Activated CD4-positive, alpha-beta T cell treated with anti-CD3 and anti-CD28 coated beads for 4 hours (primary cell): Measurements from ENCODE around the gene SLC26A6.

Experiments used
- DNase-seq, 2 donors: peaks; one replicate each; pipeline ENCODE4 v3.0.0-alpha.2; 2020

The SLC26A6 gene, protein sequence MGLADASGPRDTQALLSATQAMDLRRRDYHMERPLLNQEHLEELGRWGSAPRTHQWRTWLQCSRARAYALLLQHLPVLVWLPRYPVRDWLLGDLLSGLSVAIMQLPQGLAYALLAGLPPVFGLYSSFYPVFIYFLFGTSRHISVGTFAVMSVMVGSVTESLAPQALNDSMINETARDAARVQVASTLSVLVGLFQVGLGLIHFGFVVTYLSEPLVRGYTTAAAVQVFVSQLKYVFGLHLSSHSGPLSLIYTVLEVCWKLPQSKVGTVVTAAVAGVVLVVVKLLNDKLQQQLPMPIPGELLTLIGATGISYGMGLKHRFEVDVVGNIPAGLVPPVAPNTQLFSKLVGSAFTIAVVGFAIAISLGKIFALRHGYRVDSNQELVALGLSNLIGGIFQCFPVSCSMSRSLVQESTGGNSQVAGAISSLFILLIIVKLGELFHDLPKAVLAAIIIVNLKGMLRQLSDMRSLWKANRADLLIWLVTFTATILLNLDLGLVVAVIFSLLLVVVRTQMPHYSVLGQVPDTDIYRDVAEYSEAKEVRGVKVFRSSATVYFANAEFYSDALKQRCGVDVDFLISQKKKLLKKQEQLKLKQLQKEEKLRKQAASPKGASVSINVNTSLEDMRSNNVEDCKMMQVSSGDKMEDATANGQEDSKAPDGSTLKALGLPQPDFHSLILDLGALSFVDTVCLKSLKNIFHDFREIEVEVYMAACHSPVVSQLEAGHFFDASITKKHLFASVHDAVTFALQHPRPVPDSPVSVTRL

DNA sequence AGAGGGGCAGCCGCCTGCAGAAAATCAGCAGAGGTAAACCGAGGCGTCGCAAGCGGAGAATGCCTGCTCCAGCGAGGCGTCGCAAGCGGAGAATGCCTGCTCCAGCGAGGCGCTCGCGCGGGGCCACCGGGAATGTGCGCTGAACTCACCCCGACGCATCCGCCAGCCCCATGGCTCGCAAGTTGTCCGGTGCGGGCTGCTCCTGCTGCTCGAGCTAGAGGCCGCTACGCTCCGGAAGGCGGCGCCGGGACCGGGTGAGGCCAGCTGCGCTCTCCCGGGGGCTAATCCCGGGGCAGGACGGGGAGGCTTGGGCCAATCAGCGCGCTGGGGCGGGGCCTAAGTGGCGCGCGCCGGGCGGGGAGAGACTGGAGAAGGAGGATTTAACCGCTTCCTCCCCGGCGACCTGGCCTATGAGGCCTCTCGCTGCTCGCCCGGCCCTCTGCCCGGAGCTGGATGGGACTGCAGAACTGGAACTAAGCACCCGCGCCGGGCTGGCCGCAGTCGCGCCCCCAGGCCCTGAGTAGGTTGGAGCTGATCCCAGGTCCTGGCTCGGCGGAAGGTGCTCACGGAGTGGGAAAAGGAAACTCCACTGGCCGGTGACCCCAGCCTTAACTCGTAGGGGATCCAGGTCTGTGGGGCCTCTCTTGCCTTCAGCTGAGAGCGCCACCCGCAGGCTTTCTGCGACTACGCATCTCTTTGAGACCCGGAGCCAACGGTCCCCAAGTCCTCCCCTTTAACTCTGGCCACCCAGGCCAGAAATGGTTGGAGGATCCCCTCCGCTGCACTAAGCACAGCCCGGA lies at the start of gene SLC26A6:
Gene SLC26A6, minus strand, starts transcription at position 240 of the 800 bp plus-strand sequence. Its CDS starts 68 bp downstream, at position 172.
- peak; percentile 88 to 91 for DNase-seq

DNA sequence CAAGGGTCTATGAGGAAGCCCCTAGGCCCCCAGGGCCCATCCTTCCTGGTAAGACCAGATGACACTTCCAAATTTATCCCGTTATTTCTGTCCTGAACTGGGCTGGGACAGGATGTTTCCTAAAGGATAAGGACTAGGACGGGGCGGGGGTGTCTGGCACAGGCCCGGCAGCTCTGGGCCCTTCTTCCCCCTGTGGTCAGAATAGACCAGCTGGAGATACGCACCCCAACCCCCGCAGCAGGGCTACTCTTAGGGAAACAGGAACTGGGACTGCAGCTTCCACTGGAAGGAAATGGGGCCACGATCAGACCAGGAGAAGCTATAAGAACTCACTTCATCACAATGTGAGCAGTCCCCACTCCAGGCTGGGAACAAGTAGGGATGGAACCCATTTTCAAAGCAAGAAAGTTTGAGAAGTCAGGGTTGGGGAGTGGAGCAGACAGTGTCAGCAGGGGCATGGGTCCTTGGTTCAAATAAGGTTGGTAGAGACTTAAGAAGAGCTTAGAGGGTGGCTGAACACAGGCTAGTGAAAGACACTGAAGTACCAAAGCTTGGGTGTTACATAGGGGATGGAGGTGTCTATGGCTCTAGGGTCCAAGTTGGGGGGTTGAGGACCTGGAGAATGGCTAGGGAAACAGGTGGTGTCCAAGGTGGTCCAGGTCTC lies 49.4 kb upstream of the SLC26A6 start:
- DNase-seq: no peak

DNA sequence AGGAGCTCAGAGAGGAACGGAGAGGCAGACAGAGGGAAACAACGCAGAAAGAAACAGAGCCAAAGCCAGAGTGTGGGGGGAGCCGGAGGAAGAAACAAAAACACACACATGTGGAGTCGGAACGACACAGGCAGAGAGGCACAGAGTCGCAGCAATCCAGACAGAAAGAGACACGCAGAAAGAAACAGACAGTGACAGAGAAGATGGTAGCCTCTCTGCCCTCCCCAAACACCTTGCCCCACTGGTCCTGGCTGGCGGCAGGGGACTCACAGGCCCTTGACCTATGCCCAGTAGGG lies 48.7 kb upstream of the SLC26A6 start:
- DNase-seq: no peak

DNA sequence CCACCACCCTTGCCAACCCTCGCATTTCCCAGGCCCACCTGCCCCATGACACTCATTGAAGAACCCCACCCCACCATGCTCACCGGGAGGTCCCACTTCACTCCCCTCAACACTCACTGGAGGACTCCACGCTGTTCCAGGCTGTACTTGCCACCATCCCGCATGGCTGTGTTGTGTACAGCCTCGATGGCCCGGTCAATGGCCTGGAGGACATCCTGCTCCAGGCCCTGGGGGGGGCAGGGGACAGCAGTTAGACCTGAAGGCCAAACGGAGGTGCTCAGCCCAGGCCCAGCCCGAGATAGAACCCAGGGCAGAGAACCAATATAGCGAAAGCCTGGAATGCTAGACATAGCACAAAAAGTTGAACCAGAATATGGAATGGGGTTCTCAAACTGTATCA lies 47.5 kb upstream of the SLC26A6 start:
- DNase-seq: no peak

DNA sequence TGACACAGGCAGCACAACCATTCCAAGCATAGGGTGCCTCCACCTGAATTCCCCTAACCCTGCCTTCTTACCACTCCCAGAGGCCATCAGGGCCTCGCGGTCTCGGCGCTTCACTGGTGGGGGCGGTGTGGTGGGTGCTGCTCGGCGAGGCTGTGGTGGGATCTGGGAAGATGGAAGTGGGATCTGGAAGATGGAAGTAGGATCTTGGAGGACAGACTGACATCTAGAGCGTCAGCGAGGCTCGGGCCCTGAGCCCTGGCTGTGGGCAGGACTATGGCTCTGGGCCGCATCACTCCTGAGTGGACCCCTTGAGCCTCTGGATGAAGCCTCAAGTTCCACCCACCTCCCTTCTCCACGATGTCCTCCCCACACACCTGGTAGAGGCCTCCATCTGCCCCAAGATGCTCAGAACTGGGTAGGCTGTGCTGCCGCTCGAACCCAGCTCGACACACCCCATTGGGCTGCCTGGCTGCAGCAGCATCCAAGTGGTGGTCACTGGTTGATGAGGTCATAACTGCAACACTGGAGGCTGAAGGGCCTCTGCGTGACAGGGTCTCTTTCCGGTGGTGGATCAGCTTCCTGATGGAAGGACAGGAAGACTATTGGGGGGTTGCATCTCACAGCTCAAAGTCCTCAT lies 46.8 kb upstream of the SLC26A6 start:
- DNase-seq: no peak

DNA sequence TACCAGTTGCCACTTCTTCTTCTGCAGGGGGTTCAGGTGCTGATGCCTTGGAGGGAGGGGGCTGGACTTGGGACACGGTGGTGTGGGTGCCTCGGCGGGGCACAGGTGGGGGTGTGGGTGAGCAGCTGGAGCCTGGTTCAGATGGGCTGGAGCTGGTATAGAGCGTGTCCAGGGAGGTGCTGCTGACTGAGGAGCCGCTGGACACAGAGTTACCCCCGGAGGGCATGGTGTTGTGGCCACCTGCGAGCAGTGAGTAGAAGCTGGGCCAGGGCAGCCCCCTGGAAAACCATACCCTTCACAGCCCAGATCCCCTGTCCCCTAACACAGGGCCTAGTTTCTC lies 46.2 kb upstream of the SLC26A6 start:
- no peak for DNase-seq

DNA sequence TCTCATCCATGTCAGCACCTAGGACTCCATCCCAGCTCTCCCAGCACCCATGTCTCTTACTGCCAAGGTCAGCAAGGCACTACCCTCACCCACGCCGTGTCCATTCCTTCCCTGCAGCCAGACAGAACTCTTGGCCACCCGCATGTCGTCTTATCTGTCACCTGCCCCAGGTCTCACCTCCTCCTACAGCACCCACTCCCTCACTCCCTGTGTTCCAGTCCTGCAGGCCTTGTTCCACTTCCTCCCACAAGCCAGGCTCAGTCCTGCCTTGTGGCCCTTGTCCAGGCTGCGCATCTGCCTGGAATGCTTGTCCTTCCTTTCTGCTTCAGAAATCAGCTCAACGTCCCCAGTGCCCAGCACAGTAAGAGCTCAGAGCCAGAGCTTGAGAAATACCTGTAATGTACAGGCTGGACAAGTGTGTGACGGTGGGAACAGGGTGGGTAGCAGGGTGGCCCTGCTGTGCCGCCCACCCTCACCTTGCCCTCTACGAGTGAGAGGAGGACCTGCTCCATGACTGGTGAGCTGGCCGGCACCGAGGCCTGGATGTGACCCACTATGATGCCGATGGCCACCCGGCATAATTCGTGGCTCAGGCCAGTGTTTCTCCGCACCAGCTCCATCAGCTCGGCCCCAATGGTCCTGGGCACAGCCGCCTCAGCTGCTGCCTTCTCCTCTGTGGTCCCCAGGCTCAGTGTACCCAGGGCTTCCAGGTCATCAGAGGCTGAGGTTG lies 45.7 kb upstream of the SLC26A6 start:
- DNase-seq: no peak

DNA sequence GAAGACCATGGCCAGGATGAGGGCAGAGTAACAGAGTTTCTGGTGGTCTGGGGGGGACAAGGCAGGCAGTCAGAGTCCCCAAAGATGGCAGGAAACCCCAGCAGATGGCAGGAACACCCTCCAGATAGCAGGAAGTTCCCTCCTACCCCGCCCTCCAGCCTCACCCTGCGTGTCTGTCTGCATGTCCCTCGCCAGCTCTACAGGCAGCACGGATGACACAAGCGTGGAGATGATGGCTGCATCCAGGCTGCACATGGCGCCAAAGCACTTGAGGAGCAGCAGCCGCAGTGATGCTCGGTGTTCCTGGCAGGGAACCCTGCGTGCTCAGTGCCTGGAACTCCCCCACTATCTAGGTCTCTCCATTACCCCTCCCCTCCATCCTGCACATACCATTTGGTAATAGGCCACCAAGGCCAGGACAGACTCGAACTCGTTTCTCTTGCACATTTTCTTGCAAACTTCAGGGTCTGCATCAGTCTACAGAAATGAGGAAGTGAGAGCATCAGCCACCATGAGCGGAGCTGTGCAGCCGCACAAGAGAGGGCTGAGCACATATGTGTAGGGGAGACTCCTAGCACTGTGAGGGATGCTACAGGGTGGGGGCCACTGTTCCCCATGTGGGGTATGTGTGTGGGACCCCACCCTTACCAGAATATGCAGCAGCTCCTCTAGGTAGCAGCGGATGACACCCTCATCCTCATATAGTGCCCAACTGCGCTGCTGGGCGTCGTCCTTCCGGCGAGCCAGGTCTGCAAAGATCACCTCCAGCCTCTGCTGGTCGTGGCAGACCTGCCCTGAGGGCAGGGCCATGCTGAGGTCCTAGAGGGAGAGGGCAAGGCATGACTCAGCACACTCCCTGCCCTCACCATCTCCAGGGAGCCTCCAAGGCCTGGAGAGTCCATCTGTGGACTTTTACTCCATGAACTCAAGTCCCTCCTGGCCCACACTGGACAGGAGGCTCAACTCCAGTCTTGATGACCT lies 44.4 kb upstream of the SLC26A6 start:
- no peak for DNase-seq

DNA sequence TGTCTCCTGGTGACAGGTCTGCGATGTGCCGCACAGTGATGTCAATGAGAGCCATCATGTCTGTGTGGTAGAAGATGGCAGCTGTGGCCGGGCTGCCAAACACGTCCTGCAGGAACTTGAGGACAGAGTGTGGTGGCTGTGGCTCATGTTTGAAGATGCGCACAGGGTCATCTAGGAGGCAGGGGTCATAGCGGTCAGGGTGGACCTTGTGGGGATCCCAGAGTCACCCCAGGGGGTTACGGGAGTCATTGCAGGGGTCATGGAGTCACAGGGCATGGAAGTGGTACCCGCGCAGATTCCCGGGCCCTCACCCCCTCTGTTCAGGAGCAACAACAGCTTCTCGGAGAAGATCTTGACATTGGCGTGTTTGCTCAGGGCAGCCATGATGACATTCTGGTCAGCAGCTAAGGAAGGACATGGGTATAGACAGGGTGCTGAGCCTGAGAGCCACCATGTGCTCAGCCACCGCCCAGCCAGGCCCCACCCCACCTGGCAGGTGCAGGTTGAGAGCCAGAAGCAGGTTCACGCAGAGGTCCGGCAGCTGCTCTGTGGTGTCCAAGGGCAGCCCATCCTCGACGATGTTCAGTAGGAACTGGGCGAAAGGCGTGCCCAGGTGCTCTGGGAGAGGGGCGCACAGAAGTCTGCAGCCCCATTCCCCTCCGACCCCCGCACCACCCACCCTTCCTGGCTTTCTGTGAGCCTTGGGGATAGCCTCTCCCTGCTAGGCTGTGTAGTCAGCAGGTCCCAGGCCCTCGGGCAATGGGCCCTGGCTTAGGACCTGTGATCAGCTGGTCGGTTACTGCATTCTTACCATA lies 43.5 kb upstream of the SLC26A6 start:
- no peak for DNase-seq

DNA sequence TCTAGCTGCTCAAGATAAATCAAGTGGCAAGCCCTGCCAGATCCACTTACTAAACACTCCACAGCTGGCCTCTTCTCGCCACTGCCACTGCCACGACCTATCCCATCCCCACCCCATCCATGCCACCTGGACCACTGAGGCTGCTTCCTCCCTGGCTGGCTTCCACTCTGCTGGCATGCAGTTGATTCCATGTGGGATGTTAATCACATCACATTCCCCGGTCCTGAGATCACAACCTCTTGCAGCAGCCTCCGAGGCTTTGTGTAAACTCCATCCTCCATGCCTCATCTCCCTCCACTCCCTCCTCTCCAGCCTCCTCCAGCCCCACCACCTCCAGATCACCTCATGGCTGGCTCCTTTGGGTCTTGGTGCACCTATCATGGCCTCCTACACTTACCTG lies 42.8 kb upstream of the SLC26A6 start:
- no peak for DNase-seq

DNA sequence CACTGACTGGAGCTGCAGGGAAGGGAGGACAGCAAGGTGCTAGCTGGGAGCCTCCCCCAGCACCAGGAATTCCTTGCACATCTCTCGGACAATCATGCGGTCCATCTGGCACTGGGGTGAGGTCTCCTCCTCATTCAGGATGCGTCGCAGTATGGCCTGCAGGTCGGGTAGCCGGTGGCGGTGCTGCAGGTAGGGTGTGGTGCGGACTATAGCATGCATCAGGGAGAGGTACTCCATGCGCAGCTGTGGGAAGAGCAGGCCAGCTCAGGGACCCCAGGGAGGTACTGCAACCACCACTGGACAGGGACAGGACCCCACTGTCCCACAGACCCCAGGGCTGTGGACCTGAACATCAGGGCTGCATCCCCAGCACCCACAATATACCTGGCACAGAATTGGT lies 39.2 kb upstream of the SLC26A6 start:
- no peak for DNase-seq

DNA sequence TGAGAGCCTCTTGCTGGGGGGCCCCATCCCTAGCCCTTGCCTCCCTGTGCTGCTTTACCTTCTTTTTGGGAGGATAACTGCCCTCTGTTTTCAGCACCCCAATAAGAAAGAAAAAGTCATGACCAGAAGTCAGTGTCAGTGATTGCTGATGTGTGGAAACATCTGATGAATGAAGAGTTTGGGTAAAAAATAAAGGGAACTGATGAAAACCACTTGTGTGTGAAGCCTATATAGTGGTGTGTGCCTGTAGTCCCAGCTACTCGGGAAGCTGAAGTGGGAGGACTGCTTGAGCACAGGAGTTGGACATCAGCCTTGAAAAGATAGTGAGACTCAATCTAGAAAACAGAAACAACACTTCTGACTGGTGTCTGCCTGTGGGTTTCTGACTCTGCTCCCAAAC lies 37.3 kb upstream of the SLC26A6 start:
- DNase-seq: no peak

DNA sequence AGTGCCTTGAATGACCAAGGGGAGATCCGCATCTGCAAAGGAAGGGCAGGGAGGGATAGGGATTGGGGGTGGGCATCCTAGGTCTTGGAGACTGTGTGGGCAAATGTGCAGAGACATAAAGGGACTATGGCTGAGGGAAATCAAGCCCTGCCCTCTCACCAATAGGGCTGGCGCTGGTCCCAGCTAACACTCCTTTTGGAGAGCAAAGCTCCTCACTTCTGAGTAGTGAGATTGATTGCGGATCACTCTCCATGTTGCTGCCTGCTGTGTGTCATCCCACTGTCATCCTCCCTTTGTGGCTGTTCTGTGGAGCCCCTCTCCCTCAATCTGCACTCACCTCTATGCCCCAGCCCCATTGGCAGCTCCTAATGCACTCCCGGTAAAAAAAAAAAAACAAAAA lies 29.7 kb upstream of the SLC26A6 start:
- DNase-seq: no peak

DNA sequence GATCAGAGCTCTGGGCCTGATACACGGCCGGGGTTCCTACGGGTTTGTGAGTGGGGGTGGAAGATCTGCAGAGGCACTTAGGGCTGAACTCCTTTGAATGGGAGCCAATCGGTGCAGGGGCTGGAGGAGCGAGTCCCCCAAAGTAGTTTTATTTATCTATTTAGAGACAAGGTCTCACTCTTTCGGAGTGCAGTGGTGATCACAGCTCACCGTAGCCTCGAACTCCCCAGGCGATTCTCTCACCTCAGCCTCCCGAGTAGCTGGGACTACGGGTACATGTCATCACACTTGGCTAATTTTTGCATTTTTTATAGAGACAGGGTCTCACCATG lies 29.0 kb upstream of the SLC26A6 start:
- no peak for DNase-seq

DNA sequence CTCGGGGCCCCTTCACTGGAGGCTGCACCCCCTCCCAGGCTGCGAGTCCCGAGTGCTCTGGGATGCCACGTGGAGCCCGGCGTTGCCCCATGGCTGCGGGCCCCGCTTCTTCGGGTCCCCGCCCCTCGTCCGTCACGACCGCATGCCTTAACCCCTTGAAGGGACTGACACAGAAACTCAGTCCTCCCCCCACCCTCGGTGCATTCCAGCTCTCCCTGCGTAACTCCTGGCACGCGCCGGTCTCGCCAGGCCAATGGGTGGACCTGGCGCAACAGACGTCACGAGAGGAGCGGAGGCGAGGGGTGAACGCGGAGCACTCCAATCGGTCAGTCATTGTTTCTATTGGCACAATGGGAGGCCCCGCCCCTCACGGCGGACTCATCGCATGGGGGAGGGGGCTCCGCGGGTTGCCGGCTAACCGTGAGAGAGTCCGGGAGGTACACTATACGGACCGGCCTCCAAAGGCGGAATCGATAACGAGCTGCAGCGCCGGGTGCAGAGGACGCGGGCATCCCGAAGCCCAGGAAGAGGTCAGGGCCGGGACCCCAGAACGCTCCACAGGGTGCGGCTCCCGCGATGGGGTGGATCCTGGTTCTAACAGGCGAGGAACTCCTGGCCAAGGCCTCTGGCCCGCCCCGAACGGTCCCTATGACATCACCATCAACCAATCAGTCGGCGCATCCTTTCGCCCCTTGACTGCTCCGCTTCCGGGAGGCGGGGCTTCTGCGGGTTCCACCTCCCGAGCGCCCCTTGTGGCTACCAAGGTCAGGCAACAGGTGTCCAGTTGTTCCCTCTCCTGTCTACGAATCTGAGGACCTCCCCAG lies 28.4 kb upstream of the SLC26A6 start:
- peak; percentile 78 to 83 for DNase-seq

DNA sequence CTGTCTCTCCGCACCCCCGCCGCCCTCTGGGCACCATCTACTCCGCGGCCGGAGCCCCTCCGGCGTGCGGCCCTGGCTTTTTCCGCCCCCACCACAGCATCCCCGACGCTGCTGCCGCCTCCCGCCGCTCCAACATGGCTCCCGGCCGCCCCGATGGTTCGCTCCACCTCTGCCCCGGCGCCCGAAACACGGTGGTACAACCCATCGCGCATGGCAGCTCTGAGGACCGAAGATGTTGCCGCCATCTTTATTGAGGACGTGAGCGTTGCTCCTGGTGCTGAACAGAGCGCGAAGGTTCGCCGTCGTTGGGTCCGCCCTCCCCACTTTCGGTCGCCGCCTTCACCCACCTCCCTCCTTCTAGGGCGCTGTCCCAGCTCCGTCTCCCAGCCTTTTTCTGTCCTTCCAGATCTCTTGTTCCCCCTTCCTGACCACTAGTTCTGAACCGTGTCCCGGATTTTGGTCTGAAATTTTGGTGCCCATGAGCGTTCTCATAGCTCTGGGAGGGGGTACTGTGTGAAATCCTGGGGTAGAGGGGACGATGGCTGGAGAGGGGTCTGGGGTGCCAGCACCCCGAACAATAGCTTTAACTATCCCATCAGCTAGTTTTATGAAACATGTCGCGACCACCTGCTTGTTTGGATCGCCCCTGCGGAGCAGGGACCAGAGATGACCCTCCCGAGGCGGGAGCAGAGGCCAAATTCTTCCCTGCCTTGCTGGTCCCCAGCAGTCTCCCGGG lies 27.7 kb upstream of the SLC26A6 start, which contains the start of gene CELSR3:
Gene CELSR3, minus strand, starts transcription at position 134 of the 736 bp plus-strand sequence. CDS start 252 bp downstream, outside the sequence.
- DNase-seq: peak; percentile 27 to 47

DNA sequence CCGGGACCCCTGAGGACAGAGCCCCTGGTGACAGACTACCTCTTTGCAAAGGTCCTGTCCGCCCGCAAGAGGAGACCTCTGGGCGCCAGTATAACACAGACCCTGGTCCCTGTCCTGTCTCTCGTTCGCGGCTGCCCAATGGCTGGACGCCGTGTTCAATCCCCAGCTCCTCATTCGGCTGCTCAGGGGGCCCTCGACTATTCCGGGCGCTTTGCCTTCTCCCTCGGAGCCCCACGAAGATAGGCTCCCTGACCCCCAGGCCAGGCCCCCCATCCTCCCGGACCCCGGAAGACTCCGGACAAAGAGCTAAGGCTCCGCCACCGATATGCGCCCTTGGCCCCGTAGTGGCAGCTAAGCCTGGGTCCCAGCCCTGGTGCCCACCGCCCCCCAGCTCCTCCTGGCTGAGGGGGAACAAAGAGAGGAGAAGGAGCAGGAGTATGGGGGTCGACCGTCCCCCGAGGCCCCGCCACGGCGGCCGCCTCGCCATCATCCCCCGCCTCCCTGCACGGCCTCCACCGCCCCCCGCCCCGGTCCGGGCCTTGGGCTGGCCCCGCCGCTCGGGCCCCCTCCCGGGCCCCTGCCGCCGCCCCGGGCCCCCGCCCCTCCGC lies 27.0 kb upstream of the SLC26A6 start:
- DNase-seq: no peak
